NCI-H2029 (cell line): ENCODE data around the gene CLDN18.

Experiments
- DNase-seq: peaks from one replicate; lab custom pipeline; 2025; lab: John Stamatoyannopoulos, UW

CLDN18 gene

GRCh38 chr3:138009476-138010272 lies at the start of gene CLDN18:
Gene CLDN18, plus strand, starts transcription at chr3:138010165. Its CDS starts 61 bp downstream, at chr3:138010226.
- no peak for DNase-seq

GRCh38 chr3:137962251-137962650 lies 47.7 kb upstream of the CLDN18 start:
- no peak for DNase-seq

- DNase-seq = no peak
Observed at GRCh38 chr3:137963463-137963862, 46.5 kb upstream of the CLDN18 start.

DNA sequence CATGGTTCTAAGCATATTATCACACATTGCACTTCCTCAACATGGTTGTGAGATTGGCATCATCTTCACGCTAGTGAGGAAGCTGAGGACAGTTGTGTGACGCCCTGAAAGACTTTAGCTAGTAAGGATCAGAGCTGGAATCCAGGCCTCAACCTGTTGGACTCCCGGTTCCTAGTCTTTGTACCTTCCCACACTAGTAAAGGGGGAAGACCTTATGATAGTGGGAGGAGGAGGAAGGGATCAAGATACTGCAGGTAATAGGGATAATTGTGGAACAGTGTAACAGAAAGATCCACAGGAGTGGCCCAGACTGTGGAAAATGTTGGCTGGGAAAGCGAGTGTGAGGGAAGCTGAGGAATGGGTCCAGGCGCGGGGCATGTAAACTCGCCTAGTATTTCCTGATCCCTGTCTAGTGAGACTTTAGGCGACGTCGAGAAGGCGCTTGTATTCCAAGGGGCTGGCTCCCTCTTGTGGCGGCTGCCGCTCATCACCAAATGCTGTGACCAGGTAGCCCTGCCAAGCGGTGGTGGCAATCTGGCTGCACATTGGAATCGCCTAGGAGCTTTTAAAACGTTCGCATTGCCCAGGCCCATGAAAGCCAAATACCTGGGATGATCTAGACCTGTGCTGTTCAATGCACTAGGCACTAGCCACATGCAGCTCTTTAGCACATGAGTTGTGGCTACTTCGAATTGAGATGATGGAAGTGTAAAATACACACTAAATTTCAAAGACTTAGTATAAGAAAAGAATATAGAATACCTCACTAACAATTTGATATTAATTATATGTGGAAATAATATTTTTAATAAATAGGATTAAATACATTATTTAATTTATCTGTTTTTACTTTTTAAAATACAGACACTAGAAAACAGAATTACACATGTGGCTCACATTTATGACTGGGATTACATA lies 38.8 kb upstream of the CLDN18 start:
- DNase-seq = peak; percentile 78

- DNase-seq = no peak
Observed at GRCh38 chr3:137972396-137972795, 37.6 kb upstream of the CLDN18 start.

GRCh38 chr3:137978328-137978727 lies 31.6 kb upstream of the CLDN18 start:
- no peak for DNase-seq

- DNase-seq = no peak
Observed at GRCh38 chr3:137987723-137988122, 22.2 kb upstream of the CLDN18 start.

GRCh38 chr3:137988152-137988551 lies 21.8 kb upstream of the CLDN18 start:
- peak; percentile 84 for DNase-seq

DNA sequence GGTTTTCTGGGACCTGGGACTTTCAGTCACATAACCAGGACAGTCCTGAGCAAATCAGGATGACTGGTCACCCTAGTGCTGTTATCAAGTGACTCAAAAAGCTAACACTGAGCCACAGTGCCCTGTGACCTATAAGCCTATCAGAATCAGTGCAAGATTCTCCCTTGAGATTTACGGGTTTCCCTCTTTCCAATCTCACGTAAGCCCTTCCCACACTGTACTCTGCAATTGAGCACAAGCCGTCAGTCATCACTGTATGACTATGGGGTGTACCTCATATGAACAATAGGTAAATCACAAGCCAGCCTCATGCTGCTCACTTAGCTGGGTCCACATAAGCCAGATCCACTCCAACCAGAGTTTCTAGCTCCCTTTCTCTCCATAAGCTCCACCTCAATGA lies 21.0 kb upstream of the CLDN18 start:
- DNase-seq = no peak

- DNase-seq = no peak
Observed at GRCh38 chr3:137990427-137990826, 19.5 kb upstream of the CLDN18 start.

- no peak for DNase-seq
Observed at GRCh38 chr3:137992592-137992991, 17.4 kb upstream of the CLDN18 start.

GRCh38 chr3:137998121-137999042 lies 11.6 kb upstream of the CLDN18 start:
- no peak for DNase-seq

GRCh38 chr3:138003069-138003468 lies 6.9 kb upstream of the CLDN18 start:
- DNase-seq = no peak

DNA sequence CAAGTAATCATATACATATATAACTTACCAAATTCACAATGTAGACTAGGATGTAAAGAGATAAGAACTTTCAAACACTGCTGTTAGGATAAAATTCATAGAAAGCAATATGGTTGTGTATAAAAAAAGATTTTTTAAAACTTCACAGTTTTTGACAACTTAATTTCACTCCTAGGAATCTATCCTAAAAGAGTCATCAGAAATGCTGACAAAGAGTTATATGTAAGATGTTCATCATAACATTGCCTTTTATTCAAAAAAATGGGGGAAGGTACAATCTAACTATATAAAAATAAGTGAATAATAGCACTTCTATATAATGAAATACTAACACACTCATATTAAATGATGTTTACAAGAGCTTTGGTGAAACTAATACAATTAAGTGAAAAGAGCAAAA lies 4.3 kb upstream of the CLDN18 start:
- DNase-seq = no peak

- DNase-seq = no peak
Observed at GRCh38 chr3:138007898-138008297, 2.1 kb upstream of the CLDN18 start.

DNA sequence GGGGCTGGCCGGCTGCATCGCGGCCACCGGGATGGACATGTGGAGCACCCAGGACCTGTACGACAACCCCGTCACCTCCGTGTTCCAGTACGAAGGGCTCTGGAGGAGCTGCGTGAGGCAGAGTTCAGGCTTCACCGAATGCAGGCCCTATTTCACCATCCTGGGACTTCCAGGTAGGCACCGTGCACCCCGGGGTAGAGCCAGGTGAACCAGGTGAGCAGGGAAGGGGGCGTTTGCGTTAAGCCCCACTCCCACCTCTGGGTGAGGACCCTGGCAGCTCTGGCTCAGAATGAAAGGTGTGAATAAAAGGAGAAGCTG lies 267 bp downstream of the CLDN18 start:
- DNase-seq = no peak

DNA sequence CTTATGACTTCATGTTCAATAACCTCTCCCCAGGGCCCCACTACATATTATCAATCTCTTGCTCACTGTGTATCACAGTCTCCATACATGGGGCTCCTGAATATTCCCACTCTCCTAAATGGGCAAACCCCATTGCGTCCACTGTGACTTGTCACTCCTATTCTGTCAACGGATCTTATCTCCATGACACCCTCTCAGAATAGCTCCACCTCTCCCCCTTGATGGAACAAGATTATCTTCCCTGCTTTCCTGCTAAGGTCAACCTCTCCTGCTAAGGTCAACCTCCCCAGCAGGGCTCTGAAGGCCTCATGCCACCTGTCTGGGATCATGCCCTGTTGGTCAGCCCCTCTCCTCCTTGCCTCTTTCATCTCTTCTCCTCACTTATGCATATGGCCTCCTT lies 1.8 kb downstream of the CLDN18 start:
- DNase-seq = no peak

GRCh38 chr3:138012526-138012925 lies 2.6 kb downstream of the CLDN18 start:
- no peak for DNase-seq

- no peak for DNase-seq
Observed at GRCh38 chr3:138016065-138016464, 6.1 kb downstream of the CLDN18 start.

DNA sequence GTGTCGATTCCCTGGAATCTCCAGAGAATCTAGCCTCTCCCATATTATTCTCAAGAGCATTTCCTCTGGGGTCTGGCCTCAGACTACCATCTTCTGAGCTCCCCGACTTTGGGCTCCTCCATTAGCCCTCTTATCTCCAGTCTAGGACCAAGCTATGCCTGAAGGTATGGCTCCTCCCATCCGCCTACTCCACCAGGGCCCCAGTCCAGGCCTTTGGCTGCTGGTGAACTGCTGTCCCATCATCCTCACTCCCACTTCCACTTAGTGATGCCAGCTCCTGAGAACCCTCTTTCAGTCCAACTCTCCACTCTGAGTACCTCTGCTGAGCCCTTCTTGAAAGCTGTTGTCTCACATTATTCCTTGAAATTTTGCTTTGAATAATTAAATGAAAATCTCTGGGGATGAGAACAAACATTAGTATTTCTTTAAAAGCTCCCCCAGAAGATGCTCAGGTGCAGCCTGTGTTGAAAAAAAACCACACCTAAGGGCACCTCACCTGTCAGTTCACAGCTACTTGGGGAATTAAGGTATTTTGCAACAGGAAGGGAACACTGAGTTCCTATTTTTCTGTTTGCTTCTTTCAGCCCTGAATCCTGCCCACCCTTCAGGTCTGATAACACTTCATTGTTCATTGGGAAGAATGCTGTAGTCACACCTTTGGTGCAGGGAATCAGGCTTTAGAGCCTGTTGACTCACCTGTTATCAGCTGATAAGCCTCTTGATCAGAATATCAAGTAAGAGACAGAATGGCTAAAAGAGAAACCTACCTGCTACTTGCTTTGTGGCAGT lies 9.5 kb downstream of the CLDN18 start:
- no peak for DNase-seq

- DNase-seq = no peak
Observed at GRCh38 chr3:138023754-138024153, 13.8 kb downstream of the CLDN18 start.
